Activated T-helper 1 cell treated with anti-CD3 and anti-CD28 coated beads, Interleukin-12 subunit alpha, Interleukin-12 subunit beta, Interleukin-2, Interleukin-4 antibody, amounts not matched to agents 30 ng/mL and 10 ng/mL and 1 ng/mL, durations not matched to agents 14 hours and 24 hours and 36 hours (primary cell): ENCODE measurements around the gene PRKCZ. TPM values are rescaled to one million over a fixed set of nuclear protein-coding genes. Genes with fewer than 3 reads are reported as not detected.
A peak's percentile ranks its signal among the peaks of the same experiment; 100 is the strongest.

ENCODE experiments used
- DNase-seq: peaks from one replicate; pipeline ENCODE4 v3.0.0; 2021; ENCODE audit warnings: low spot score
- H3K27ac Mint-ChIP-seq: one replicate; pipeline ENCODE4 v1.8.0; 2021; ENCODE audit warnings: mild to moderate bottlenecking, mixed read lengths
- H3K27me3 Mint-ChIP-seq: one replicate; pipeline ENCODE4 v1.8.0; 2022; ENCODE audit warnings: mild to moderate bottlenecking, moderate library complexity, mixed read lengths; ENCODE audit not compliant: insufficient read depth
- H3K36me3 Mint-ChIP-seq: one replicate; pipeline ENCODE4 v1.8.0; 2021; ENCODE audit warnings: low read depth, mixed read lengths
- H3K4me1 Mint-ChIP-seq: one replicate; pipeline ENCODE4 v1.8.0; 2021; ENCODE audit warnings: low read depth, mixed read lengths
- H3K4me3 Mint-ChIP-seq: one replicate; pipeline ENCODE4 v1.8.0; 2021; ENCODE audit warnings: mild to moderate bottlenecking, moderate library complexity, mixed read lengths
- H3K9me3 Mint-ChIP-seq: one replicate; pipeline ENCODE4 v1.8.0; 2021; ENCODE audit warnings: mixed read lengths
- intact Hi-C: fragments of 100-400 bp; cut with micrococcal nuclease; formaldehyde crosslinking; loops from one replicate; pipeline ENCODE4 v1.15.1; 2024
- total RNA-seq: library from RNA; stranded (reverse); gene quantifications from 2 replicates; pipeline ENCODE4 v1.2.3, GENCODE V29; 2022

The PRKCZ gene
- total RNA-seq, 1 donor from 2014 or later, result 4.1 TPM

DNA sequence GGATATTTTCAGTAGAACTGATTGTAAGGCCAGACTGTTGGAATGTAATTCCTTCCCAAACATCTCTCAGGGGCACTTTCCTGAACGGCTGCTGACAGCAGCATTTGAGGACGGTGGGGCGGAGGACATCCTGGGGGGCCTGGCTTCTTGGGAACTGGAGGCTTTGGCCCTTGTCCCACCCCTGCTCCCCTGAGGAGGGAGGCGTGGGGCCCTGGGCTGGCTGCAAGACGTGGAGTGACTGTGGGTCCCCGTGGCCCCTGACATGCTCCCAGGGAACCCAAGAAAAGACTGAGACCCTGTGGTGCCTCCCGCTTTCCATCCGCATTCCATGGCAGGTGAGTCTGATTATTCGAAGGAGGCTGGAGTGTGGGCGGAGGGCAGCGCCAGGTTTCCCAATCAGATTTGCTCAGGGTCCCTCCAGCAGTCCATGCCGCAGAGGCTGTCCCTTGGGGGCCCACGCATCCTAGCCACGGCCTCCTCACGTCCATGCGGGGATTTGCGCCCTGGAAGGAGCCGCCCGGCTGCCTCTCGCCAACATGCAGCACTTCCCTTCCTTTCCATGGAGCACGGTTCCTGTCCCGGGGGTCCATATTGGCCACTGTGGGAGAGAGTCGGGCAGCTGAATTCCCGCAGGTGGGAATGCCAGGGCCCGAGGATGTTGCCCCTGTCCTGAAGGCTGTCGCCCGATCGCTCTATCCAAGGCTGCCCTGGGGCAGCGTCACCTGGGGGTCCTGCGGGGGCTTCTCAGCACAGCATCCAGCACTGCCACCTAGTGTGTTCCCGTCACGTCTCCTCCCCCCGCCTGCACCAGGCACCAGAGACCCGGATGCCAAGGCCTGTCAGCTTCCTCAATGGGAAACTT is 75.4 kb downstream of the PRKCZ start:
- peaks cover 3% of the 10 kb centered on the region for H3K27me3 Mint-ChIP-seq
- peaks cover 3% of the 10 kb centered on the region for H3K36me3 Mint-ChIP-seq
- H3K9me3 Mint-ChIP-seq, result peaks cover 7% of the 10 kb centered on the region
- no peak overlapping the region for H3K27ac Mint-ChIP-seq
- H3K4me3 Mint-ChIP-seq, result no peak overlapping the region
- H3K4me1 Mint-ChIP-seq, result peaks cover 5% of the 10 kb centered on the region
- intact Hi-C loops, result no loop called here
- no peak for DNase-seq

DNA sequence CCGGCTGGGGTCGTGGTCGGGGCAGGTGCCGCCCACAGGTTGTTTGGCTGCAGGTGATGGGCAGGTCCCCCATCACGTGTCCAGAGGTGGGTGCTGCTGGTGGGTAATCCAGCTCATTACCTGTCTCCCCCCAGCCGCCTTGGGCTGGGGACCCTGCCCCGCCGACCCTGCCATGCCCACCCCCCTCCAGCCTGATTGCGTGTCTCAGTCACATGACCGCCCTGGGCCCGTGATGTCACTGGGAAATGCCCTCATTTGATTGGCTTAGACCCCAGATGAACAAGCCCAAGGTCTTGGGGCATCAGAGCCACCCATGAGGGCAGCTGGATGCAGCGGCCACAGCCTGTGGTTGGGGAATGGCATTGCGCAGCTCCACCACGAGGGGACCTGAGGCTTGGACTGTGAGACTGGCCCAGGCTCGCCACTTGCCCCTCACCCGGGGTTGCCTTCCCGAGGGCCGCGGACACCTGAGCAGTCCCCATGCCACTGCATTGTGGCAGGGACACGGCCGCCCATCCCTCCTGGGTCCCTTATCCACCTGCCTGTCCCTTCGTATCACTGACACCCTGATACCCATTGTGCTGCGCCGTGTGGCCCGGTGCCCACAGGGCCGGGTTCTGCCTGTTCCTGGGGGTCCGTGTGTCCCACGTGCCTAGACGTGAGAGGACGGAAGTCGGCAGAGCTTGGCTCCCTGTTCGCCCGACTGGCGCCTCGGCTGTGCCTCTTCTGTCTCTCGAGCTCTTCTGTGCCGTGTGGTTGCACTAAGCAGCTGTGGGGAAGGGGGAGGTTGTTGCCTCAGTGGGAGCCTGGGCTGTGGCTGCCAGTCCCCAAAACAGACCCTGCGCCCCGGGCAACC is 76.3 kb downstream of the PRKCZ start:
- no peak for DNase-seq
- peak overlapping the region; percentile 45 for H3K4me3 Mint-ChIP-seq
- peaks cover 2% of the 10 kb centered on the region for H3K9me3 Mint-ChIP-seq
- H3K27ac Mint-ChIP-seq, result no peak overlapping the region
- peaks cover 5% of the 10 kb centered on the region for H3K4me1 Mint-ChIP-seq
- no peaks in the 10 kb centered on the region for H3K36me3 Mint-ChIP-seq
- intact Hi-C loops, result no loop called here
- H3K27me3 Mint-ChIP-seq, result peaks cover 3% of the 10 kb centered on the region

DNA sequence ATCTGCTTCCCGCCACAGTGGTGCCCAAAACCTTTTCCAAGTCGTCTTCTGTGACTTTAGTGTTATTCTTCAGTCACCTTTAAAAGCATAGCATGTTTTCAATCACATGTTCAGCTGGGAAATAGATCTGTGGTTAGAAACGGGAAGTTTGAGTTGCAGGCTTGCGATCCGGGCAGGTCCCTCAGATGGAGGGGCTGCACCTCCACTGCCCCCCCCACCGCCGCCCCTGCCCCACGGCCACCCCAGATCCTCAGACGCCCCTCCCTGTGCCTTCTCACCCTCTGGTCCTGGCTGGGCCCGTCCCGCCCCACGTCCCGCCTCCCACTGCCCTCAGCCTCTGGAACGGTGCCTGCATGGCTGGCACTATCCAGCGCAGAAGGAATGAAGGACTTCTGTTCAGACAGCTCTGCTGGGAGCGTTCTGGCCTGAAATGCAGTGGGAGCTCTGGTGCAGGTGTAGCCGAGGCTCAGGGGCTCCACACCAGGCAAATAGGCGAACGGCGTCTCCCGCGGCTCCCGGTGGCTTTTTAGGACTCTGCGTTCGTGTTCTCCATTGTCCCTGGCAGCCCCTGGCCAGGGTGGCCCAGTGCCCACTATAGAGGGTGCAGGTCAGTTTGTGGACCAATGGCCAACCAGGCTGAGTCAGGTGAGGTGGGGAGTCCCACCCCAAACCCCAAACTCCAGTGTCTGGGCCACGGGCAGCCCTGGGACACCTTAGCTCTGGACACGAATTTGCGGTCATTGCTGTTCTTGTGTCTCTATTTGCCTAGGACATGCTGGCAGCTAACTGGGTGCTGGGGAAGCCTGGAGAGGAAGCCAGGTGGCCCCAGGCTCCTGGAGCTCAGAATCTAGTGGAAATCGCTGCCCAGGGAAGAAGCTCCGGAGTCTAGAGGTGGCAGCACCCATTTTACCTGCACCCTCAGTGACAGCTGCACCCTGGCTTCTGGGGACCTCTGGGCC is 77.3 kb downstream of the PRKCZ start:
- DNase-seq, result no peak
- intact Hi-C loops, result no loop called here
- Mint-ChIP-seq H3K4me3 (peak overlapping the region; percentile 45), H3K36me3 (no peaks in the 10 kb centered on the region), H3K27ac (no peak overlapping the region), H3K4me1 (peaks cover 6% of the 10 kb centered on the region), H3K27me3 (peaks cover 3% of the 10 kb centered on the region), H3K9me3 (no peaks in the 10 kb centered on the region)

DNA sequence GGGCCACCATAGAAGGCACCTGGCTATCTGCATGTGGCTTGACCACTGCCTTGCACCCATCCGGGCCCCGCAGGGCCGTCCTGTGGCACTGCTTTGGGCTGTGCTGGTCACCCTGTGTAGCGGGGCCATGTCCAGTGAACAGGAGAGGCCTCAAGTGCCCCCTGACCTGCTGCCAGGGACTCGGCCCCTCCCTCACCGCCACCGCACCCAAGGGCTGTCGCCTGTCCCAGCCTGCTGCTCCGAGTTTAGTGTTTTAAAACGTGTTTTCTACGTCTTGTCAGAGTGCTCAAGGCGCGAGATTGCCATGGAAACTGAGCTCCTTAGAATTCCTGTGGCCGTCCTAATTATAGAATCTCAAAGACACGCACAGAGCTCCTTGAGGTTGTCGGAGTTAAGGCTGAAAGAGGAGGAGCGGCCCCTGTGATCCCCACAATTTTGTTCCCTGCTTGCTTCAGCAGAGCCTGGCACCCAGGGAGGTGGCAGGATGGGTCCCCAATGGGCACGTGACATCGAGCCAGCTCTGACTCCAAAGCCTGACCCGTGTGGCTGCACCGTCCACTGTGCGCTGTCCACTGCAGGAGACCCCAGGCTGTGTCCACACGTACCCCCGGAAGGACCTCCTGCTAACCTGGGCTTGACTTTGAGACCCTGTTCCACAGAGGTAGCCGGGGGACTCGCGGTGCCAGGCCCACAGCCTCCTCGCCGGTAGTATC is 78.1 kb downstream of the PRKCZ start:
- intact Hi-C loops, result no loop called here
- Mint-ChIP-seq H3K36me3 (no peaks in the 10 kb centered on the region), H3K4me3 (no peak overlapping the region), H3K4me1 (peaks cover 11% of the 10 kb centered on the region), H3K27ac (no peak overlapping the region), H3K27me3 (peaks cover 7% of the 10 kb centered on the region), H3K9me3 (no peaks in the 10 kb centered on the region)
- no peak for DNase-seq

DNA sequence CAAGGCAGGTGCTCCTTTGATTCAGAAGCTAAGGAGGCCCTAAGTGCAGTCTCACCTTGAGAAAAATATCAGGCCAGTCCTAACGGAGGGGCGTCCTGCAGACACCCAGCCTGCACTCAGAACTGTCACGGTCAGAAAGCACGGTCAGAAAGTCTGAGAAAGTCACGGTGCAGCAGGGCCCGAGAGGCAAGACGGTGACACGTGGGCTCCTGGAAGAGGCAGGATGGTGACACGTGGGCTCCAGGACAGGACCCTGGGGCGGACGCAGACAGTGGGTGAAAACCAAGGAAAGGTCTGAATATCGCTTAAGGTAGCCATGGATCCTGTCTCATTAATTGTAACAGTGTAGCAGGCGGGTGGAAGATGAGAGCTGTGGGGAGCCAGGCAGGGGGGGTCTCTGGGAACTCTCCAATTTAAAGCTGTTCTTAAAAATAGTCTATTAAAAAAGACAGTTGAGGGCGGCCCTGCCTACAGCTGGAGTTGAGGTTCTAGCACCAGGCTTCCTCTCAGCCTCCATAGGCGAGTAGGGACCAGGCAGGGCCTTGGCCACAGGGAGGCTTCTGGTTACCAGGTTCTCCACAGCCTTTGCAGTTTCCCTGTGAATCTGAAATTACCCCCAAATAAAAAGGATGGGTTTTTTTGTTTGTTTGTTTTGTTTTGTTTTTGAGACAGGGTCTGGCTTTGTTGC is 79.2 kb downstream of the PRKCZ start:
- H3K36me3 Mint-ChIP-seq, result no peaks in the 10 kb centered on the region
- H3K9me3 Mint-ChIP-seq, result no peaks in the 10 kb centered on the region
- H3K4me3 Mint-ChIP-seq, result no peak overlapping the region
- no peak overlapping the region for H3K27ac Mint-ChIP-seq
- peaks cover 7% of the 10 kb centered on the region for H3K27me3 Mint-ChIP-seq
- peaks cover 11% of the 10 kb centered on the region for H3K4me1 Mint-ChIP-seq
- no peak for DNase-seq
- intact Hi-C loops, result no loop called here

GRCh38 chr1:2130156-2130555 is 79.9 kb downstream of the PRKCZ start:
- intact Hi-C loops, result loop anchor here (5.0 to 10.0 kb wide), 2 partner anchors 395 to 512 kb away; partner anchors contain the start of gene PANK4
- H3K4me3 Mint-ChIP-seq, result no peak overlapping the region
- H3K27me3 Mint-ChIP-seq, result peaks cover 7% of the 10 kb centered on the region
- H3K27ac Mint-ChIP-seq, result no peak overlapping the region
- peaks cover 11% of the 10 kb centered on the region for H3K4me1 Mint-ChIP-seq
- DNase-seq, result no peak
- no peaks in the 10 kb centered on the region for H3K36me3 Mint-ChIP-seq
- H3K9me3 Mint-ChIP-seq, result no peaks in the 10 kb centered on the region

- Mint-ChIP-seq H3K4me3 (peak overlapping the region; percentile 39), H3K27ac (no peak overlapping the region), H3K27me3 (peaks cover 7% of the 10 kb centered on the region), H3K9me3 (no peaks in the 10 kb centered on the region), H3K4me1 (peaks cover 11% of the 10 kb centered on the region), H3K36me3 (no peaks in the 10 kb centered on the region)
- intact Hi-C loops, result loop anchor here (5.0 to 10.0 kb wide), 2 partner anchors 394 to 511 kb away; partner anchors contain the start of gene PANK4
- no peak for DNase-seq
Measured at GRCh38 chr1:2130871-2131289, 80.7 kb downstream of the PRKCZ start.

DNA sequence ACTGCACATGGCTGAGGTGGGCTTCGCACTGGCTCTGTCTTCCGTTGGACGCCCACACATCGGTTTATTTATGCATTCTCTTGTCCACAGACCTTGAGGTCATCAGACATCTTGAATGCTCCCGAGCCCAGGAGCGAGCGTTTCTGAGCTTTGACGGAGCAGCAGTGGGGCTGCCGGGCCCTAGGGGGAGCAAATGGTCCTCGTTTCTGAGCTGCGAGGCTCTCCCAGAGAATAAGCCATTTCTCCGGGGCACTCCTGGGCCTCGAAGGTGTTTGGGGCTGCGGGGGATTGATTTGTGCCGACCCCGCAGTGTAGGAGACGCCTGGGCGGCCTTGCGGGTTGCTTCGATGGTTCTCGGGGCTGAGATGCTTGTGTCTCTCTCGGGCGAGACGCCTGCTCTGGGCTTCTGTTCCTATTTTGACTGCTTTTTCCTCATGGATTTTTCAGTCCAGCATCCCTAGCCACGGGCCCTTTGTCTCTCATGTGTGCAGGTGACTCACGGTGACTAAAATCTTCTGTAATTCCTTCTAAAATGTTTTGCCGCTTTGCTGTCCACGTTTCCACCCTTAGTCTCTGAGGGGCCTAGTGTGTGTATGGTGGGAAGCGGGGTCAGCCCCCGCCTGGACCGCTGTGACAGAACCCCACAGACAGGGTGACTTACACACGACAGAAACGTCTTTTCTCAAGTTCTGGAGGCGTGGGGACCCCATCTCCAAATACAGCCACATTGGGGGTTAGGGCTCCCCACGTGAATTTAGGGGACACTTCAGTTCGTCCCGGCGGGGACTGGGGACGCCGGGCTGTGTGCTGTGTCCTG is 82.2 kb downstream of the PRKCZ start:
- Mint-ChIP-seq H3K27me3 (peaks cover 3% of the 10 kb centered on the region), H3K36me3 (no peaks in the 10 kb centered on the region), H3K4me3 (peak overlapping the region; percentile 73), H3K27ac (peak overlapping the region; percentile 48), H3K4me1 (peaks cover 6% of the 10 kb centered on the region), H3K9me3 (no peaks in the 10 kb centered on the region)
- intact Hi-C loops, result loop anchor here (1.0 to 10.0 kb wide), 10 partner anchors 57 to 510 kb away; partner anchors contain the start of genes MORN1, PANK4, PEX10 and PRXL2B
- no peak for DNase-seq

DNA sequence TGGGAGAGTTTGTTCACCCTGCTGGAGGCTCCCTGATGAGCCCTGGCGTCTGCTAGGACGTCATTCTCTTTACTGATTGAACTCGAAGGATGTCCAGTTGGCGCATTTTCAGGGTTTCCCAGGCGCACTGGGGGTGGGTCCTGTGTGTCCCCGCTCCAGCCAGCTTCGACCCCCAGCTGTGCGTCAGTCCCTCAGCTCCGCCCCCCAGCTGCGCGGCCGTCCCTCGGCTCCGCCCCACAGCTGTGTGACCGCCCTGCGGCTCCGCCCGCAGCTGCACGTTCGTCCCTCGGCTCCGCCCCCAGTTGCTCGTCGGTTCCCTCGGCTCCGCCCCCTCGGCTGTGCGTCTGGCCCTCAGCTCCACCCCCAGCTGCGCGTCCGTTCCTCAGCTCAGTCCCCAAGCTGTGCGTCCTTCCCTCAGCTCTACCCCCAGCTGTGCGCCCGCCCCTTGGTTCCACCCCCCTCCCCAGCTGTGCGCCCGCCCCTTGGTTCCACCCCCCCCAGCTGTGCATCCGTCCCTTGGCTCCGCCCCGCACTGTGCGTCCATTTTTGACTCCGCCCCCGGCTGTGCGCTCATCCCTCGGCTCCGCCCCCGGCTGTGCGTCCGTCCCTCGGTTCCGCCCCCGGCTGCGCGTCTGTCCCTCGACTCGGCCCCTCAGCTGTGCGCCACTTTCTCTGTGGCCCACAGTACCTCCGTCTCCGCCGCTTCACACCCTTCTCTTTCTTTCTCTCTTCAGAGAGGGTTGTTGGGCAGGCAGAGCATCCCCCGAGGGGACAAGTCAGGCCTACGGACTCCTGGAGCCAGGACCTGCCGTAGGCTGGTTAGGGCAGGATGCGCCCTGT is 83.0 kb downstream of the PRKCZ start:
- peak overlapping the region; percentile 73 for H3K4me3 Mint-ChIP-seq
- peaks cover 6% of the 10 kb centered on the region for H3K4me1 Mint-ChIP-seq
- peak; percentile 95 for DNase-seq
- intact Hi-C loops, result loop anchor here (1.0 to 10.0 kb wide), 10 partner anchors 56 to 509 kb away; partner anchors contain the start of genes MORN1, PANK4, PEX10 and PRXL2B
- no peaks in the 10 kb centered on the region for H3K9me3 Mint-ChIP-seq
- no peaks in the 10 kb centered on the region for H3K36me3 Mint-ChIP-seq
- H3K27ac Mint-ChIP-seq, result peak overlapping the region; percentile 48
- peaks cover 8% of the 10 kb centered on the region for H3K27me3 Mint-ChIP-seq

- Mint-ChIP-seq H3K4me3 (no peak overlapping the region), H3K9me3 (no peaks in the 10 kb centered on the region), H3K27me3 (peaks cover 8% of the 10 kb centered on the region), H3K4me1 (peaks cover 6% of the 10 kb centered on the region), H3K36me3 (no peaks in the 10 kb centered on the region), H3K27ac (no peak overlapping the region)
- DNase-seq, result no peak
- intact Hi-C loops, result loop anchor here (1.0 to 10.0 kb wide), 10 partner anchors 55 to 508 kb away; partner anchors contain the start of genes MORN1, PANK4, PEX10 and PRXL2B
Measured at GRCh38 chr1:2133879-2134215, 83.6 kb downstream of the PRKCZ start.
